GM12878 (cell line): ENCODE measurements around the gene PTPRF.

Source experiments
- CREB1 ChIP-seq: IDR thresholded peaks from 2 replicates; pipeline ENCODE4 v1.6.1; 2012; ENCODE audit warnings: low read depth, mild to moderate bottlenecking, inconsistent platforms
- POLR2AphosphoS5 ChIP-seq: IDR thresholded peaks from 2 replicates; pipeline ENCODE4 v1.6.1; 2011; ENCODE audit warnings: mild to moderate bottlenecking, low read length, inconsistent platforms
- SPI1 ChIP-seq: IDR thresholded peaks from 2 replicates; pipeline ENCODE4 v1.6.1; 2011; ENCODE audit warnings: low read depth, mild to moderate bottlenecking, low read length, moderate library complexity, borderline replicate concordance; ENCODE audit not compliant: insufficient read depth
- TF ChIP-seq, protein P1 (sequence below), 3 experiments: IDR thresholded peaks in 2 of 3; conservative IDR thresholded peaks in 1 of 3; 2 replicates each; pipeline ENCODE4 v1.5.1; 2011; ENCODE audit warnings: low read depth in 3 of 3, low read length in 3 of 3, mild to moderate bottlenecking in 3 of 3, control low read depth in 2 of 3, moderate library complexity in 2 of 3, inconsistent platforms in 1 of 3, mixed read lengths in 1 of 3; ENCODE audit not compliant: control insufficient read depth in 2 of 3, insufficient read depth in 1 of 3; ENCODE audit errors: extremely low read depth in 1 of 3
- TF ChIP-seq, protein P2 (sequence below): IDR thresholded peaks from 2 replicates; pipeline ENCODE4 v1.6.1; 2012; ENCODE audit warnings: mild to moderate bottlenecking, low read depth, low read length
- TF ChIP-seq, protein P3 (sequence below): fragments of 150-350 bp; IDR thresholded peaks from 2 replicates; pipeline ENCODE4 v1.6.1; 2016; ENCODE audit warnings: low read depth, low read length

DNA sequence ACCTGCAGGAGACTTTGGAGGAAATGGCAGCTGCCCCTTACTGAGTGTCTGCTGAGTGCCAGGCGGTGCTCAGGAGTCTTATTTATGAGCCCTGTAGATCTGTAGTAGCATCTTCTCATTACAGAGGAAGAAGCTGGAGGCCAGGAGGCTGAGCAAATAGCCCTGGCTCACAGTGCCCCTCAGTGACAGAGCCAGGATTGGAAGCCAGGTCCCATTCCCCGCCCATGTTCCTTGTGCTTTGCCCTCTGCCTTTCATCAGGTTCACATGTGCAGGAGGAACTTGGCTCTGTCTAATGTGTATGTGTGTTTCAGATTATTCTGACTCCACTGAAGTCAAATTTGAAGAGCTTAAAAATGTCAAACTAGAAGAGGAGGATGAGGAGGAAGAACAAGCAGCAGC, 140.5 kb downstream of the PTPRF start:
- TF ChIP-seq POLR2AphosphoS5 (no peak), CREB1 (no peak), SPI1 (no peak)
- TF ChIP-seq, protein P1, sequence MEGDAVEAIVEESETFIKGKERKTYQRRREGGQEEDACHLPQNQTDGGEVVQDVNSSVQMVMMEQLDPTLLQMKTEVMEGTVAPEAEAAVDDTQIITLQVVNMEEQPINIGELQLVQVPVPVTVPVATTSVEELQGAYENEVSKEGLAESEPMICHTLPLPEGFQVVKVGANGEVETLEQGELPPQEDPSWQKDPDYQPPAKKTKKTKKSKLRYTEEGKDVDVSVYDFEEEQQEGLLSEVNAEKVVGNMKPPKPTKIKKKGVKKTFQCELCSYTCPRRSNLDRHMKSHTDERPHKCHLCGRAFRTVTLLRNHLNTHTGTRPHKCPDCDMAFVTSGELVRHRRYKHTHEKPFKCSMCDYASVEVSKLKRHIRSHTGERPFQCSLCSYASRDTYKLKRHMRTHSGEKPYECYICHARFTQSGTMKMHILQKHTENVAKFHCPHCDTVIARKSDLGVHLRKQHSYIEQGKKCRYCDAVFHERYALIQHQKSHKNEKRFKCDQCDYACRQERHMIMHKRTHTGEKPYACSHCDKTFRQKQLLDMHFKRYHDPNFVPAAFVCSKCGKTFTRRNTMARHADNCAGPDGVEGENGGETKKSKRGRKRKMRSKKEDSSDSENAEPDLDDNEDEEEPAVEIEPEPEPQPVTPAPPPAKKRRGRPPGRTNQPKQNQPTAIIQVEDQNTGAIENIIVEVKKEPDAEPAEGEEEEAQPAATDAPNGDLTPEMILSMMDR (IDR thresholded peaks at IDR 0.05 in 2 of 3, conservative IDR thresholded peaks at IDR 0.05 in 1 of 3; ENCODE audit: control insufficient read depth in 2 of 3, extremely low read depth in 1 of 3, insufficient read depth in 1 of 3, low read depth in 3 of 3, low read length in 3 of 3) = no peak
- TF ChIP-seq, protein P2, sequence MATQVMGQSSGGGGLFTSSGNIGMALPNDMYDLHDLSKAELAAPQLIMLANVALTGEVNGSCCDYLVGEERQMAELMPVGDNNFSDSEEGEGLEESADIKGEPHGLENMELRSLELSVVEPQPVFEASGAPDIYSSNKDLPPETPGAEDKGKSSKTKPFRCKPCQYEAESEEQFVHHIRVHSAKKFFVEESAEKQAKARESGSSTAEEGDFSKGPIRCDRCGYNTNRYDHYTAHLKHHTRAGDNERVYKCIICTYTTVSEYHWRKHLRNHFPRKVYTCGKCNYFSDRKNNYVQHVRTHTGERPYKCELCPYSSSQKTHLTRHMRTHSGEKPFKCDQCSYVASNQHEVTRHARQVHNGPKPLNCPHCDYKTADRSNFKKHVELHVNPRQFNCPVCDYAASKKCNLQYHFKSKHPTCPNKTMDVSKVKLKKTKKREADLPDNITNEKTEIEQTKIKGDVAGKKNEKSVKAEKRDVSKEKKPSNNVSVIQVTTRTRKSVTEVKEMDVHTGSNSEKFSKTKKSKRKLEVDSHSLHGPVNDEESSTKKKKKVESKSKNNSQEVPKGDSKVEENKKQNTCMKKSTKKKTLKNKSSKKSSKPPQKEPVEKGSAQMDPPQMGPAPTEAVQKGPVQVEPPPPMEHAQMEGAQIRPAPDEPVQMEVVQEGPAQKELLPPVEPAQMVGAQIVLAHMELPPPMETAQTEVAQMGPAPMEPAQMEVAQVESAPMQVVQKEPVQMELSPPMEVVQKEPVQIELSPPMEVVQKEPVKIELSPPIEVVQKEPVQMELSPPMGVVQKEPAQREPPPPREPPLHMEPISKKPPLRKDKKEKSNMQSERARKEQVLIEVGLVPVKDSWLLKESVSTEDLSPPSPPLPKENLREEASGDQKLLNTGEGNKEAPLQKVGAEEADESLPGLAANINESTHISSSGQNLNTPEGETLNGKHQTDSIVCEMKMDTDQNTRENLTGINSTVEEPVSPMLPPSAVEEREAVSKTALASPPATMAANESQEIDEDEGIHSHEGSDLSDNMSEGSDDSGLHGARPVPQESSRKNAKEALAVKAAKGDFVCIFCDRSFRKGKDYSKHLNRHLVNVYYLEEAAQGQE = no peak
- TF ChIP-seq, protein P3, sequence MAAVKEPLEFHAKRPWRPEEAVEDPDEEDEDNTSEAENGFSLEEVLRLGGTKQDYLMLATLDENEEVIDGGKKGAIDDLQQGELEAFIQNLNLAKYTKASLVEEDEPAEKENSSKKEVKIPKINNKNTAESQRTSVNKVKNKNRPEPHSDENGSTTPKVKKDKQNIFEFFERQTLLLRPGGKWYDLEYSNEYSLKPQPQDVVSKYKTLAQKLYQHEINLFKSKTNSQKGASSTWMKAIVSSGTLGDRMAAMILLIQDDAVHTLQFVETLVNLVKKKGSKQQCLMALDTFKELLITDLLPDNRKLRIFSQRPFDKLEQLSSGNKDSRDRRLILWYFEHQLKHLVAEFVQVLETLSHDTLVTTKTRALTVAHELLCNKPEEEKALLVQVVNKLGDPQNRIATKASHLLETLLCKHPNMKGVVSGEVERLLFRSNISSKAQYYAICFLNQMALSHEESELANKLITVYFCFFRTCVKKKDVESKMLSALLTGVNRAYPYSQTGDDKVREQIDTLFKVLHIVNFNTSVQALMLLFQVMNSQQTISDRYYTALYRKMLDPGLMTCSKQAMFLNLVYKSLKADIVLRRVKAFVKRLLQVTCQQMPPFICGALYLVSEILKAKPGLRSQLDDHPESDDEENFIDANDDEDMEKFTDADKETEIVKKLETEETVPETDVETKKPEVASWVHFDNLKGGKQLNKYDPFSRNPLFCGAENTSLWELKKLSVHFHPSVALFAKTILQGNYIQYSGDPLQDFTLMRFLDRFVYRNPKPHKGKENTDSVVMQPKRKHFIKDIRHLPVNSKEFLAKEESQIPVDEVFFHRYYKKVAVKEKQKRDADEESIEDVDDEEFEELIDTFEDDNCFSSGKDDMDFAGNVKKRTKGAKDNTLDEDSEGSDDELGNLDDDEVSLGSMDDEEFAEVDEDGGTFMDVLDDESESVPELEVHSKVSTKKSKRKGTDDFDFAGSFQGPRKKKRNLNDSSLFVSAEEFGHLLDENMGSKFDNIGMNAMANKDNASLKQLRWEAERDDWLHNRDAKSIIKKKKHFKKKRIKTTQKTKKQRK = no peak
